Nephron (organoid): ENCODE results near the gene PHF12.

Experiments used
- H3K27ac Mint-ChIP-seq, 3 experiments: 2 replicates each; pipeline ENCODE4 v1.8.0; 2020; ENCODE audit warnings: mixed read lengths in 3 of 3, mild to moderate bottlenecking in 2 of 3, moderate library complexity in 1 of 3
- H3K27me3 Mint-ChIP-seq: 2 replicates; pipeline ENCODE4 v1.8.0; 2021; ENCODE audit warnings: low read depth, mild to moderate bottlenecking, moderate library complexity, mixed read lengths
- H3K36me3 Mint-ChIP-seq: 2 replicates; pipeline ENCODE4 v1.8.0; 2020; ENCODE audit warnings: low read depth, mixed read lengths
- H3K4me1 Mint-ChIP-seq: 2 replicates; pipeline ENCODE4 v1.8.0; 2020; ENCODE audit warnings: mixed read lengths
- H3K4me3 Mint-ChIP-seq, 3 experiments: 2 replicates each; pipeline ENCODE4 v1.8.0; 2020; ENCODE audit warnings: mild to moderate bottlenecking in 3 of 3, mixed read lengths in 3 of 3, moderate library complexity in 2 of 3
- H3K9me3 Mint-ChIP-seq: 2 replicates; pipeline ENCODE4 v1.8.0; 2020; ENCODE audit warnings: mixed read lengths
- TF ChIP-seq, protein P1 (sequence below), 3 experiments: fragments of 200-600 bp; sonication (generic); IDR thresholded peaks; one replicate each; pipeline ENCODE4 v1.5.0; 2021; ENCODE audit warnings: antibody characterized with exemption in 3 of 3; ENCODE audit not compliant: unreplicated experiment in 3 of 3

PHF12 gene

DNA sequence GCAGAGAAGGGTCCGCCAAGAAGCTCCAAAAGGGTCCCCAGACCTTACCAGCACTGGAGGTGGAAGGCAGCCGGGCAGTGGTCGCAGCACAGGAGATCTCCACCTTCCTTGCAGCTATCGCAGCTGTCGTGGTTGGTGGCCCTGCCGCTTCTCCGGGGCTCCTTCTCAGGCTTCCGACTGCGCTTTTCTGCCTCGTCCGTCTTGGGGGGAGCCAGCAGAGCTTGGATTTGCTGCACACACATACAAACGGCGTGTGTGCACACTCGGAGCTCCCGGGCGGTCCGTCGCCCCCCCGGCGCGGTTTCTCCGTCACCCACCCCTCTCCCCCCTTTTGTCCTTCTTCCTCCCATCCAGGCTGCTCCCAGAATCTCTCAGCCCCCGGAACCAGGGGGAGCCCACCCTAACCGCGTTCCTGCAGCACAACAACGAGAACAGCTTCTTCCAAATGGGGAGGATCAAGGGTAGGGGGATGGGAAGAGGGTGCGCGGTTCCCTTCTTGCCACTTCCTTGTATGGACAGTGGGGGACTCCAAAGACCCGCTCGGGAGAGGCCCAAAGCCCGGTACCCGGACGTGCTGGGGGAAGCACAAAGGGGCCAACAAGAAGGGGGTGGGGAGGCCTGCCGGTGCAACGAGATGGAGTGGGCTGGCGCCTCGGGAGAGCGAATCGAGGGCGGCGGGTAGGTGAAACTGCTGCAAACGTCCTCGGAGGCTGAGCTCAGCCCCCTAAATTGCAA lies 1.1 kb downstream of the PHF12 start:
- TF ChIP-seq, protein P1, sequence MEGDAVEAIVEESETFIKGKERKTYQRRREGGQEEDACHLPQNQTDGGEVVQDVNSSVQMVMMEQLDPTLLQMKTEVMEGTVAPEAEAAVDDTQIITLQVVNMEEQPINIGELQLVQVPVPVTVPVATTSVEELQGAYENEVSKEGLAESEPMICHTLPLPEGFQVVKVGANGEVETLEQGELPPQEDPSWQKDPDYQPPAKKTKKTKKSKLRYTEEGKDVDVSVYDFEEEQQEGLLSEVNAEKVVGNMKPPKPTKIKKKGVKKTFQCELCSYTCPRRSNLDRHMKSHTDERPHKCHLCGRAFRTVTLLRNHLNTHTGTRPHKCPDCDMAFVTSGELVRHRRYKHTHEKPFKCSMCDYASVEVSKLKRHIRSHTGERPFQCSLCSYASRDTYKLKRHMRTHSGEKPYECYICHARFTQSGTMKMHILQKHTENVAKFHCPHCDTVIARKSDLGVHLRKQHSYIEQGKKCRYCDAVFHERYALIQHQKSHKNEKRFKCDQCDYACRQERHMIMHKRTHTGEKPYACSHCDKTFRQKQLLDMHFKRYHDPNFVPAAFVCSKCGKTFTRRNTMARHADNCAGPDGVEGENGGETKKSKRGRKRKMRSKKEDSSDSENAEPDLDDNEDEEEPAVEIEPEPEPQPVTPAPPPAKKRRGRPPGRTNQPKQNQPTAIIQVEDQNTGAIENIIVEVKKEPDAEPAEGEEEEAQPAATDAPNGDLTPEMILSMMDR (IDR thresholded peaks at IDR 0.05; ENCODE audit: unreplicated experiment in 3 of 3), result no peak
- peaks cover 20% of the 10 kb centered on the region for H3K4me1 Mint-ChIP-seq
- H3K27ac Mint-ChIP-seq, result peak overlapping the region; percentile 96 to 100 (median 99)
- peak overlapping the region; percentile 96 to 98 (median 98) for H3K4me3 Mint-ChIP-seq
- H3K27me3 Mint-ChIP-seq, result no peaks in the 10 kb centered on the region
- H3K9me3 Mint-ChIP-seq, result no peaks in the 10 kb centered on the region
- H3K36me3 Mint-ChIP-seq, result peaks cover 18% of the 10 kb centered on the region

DNA sequence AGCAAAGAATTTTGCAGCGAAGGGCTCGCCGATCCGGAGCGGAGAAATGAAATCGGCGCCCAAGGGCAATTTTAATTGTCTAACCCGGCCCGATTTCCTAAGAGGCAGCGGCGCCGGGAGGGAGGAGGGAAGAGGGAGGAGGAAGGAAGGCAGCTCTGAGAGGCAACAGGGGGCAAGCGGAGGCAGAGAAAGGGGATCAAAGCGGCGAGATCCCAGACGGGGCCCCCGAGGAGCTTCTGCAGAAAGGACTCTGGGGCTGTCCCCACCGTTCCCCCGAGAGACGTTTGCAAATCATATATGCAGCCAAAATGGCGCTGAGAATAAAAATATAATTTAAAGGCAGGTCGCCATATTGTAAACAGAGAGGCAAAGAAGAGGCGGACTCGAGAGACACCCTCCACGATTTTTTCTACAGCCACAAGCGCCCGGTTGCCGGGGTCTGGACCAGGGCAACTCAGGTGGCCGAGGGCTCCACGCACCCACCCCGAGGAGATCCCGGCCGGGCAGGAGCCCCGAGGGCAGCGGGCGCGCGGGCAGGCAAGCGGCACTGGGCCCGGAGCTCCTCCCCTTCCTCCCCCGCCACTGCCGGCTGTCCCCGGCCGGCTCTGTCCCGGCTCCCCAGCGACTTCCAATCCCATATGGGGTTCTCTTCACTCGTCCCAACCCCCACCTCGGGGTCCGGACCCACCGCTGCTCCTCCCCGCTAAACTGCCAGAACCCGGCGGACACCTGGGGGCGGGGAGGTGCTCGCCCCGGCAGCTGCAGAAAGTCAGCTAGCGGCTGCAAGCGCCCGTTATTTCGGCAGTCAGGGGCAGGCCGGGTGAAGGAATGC lies 1.9 kb downstream of the PHF12 start:
- Mint-ChIP-seq H3K9me3 (no peaks in the 10 kb centered on the region), H3K27ac (peak overlapping the region; percentile 96 to 100 (median 99)), H3K4me1 (peaks cover 23% of the 10 kb centered on the region), H3K27me3 (no peaks in the 10 kb centered on the region), H3K4me3 (peak overlapping the region; percentile 96 to 98 (median 98)), H3K36me3 (peaks cover 20% of the 10 kb centered on the region)
- TF ChIP-seq, protein P1 (IDR thresholded peaks at IDR 0.05; ENCODE audit: unreplicated experiment in 3 of 3), result no peak

DNA sequence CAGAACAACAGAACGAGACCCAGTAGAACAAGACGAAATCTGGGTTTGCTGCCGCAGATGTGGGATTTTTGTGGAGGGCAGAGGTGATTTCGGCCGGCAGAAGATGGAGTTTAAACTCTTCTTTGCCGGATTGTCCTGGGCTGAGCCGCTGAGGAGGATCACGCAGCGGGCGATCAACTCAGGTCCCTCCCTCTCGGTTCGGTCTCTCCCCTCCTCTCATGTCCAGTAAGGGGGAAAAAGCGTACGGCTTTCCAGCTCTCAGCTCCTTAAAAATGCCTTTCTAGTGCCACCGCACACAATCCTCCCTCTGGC lies 2.5 kb downstream of the PHF12 start:
- H3K27me3 Mint-ChIP-seq, result no peaks in the 10 kb centered on the region
- peaks cover 23% of the 10 kb centered on the region for H3K4me1 Mint-ChIP-seq
- peaks cover 21% of the 10 kb centered on the region for H3K36me3 Mint-ChIP-seq
- H3K27ac Mint-ChIP-seq, result peak overlapping the region; percentile 96 to 100 (median 99)
- H3K4me3 Mint-ChIP-seq, result peak overlapping the region; percentile 96 to 98 (median 98)
- TF ChIP-seq, protein P1 (IDR thresholded peaks at IDR 0.05; ENCODE audit: unreplicated experiment in 3 of 3), result no peak
- H3K9me3 Mint-ChIP-seq, result no peaks in the 10 kb centered on the region

DNA sequence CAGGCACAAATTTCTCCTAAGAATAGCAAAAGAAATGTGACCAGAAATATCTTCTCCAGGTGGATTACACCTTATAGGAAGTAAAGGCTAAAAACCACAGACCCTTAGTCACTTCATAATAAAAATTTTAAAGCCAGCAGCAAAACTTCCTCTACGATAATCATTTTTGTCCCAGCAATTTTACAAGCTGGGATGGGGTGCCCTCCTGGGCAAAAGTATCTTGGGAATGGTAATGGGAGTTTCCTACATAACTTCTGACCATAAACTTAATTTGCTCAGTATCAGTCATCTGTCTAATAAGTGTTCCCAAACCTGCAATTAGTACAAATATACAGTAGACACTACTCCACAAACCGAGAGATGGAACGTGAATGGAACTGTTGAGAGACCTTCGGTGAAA lies 3.0 kb downstream of the PHF12 start:
- H3K36me3 Mint-ChIP-seq, result peaks cover 26% of the 10 kb centered on the region
- TF ChIP-seq, protein P1 (IDR thresholded peaks at IDR 0.05; ENCODE audit: unreplicated experiment in 3 of 3), result no peak

DNA sequence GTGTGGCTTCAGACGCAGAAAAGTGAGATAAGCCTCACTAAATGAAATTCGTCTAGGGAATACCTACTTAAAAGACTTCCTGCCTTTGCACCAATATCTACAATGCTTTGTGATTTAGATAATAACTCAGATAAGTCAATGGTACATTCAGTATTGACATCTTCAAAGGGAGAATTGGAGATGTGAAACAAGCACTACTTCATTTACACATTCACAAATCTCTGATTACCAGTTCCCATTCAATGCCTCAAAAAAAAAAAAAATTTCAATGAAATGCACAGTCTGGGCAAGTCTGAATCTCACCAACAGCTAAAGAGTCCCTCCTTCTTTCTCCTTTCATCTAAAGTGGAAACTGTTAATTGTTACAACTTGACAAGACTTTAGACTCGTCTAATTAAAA lies 3.7 kb downstream of the PHF12 start:
- Mint-ChIP-seq H3K4me3 (peak overlapping the region; percentile 96 to 98 (median 98)), H3K27ac (peak overlapping the region; percentile 96 to 100 (median 99)), H3K27me3 (no peaks in the 10 kb centered on the region), H3K36me3 (peaks cover 32% of the 10 kb centered on the region), H3K9me3 (no peaks in the 10 kb centered on the region), H3K4me1 (peaks cover 23% of the 10 kb centered on the region)
- TF ChIP-seq, protein P1 (IDR thresholded peaks at IDR 0.05; ENCODE audit: unreplicated experiment in 3 of 3), result no peak

More for the DNA sequence above, 3.0 kb downstream of the PHF12 start:
- H3K4me3 Mint-ChIP-seq, result peak overlapping the region; percentile 96 to 98 (median 98)
- no peaks in the 10 kb centered on the region for H3K9me3 Mint-ChIP-seq
- peak overlapping the region; percentile 96 to 100 (median 99) for H3K27ac Mint-ChIP-seq
- no peaks in the 10 kb centered on the region for H3K27me3 Mint-ChIP-seq
- peaks cover 23% of the 10 kb centered on the region for H3K4me1 Mint-ChIP-seq
